A673 (cell line): ENCODE results near the gene TECR.

ENCODE experiments used
- CTCF ChIP-seq: fragments of 300-800, 200-600 bp; sonication (generic); conservative IDR thresholded peaks from 2 replicates; pipeline ENCODE4 v1.5.1; 2017; ENCODE audit warnings: low read depth, mild to moderate bottlenecking, antibody characterized with exemption, low read length, moderate library complexity, mixed read lengths
- EZH2 ChIP-seq: fragments of 200-600 bp; sonication (generic); IDR thresholded peaks from 2 replicates; pipeline ENCODE4 v1.6.1; 2017; ENCODE audit warnings: borderline replicate concordance, low read depth, mild to moderate bottlenecking, mixed read lengths, antibody characterized with exemption, low read length; ENCODE audit not compliant: poor library complexity, severe bottlenecking

- no peak for TF ChIP-seq CTCF
- TF ChIP-seq EZH2 = no peak
Observed at GRCh38 chr19:14570864-14571527, 41.6 kb downstream of the TECR start.
